PFSK-1 (cell line): Measurements from ENCODE around the gene CISTR.

ENCODE experiments used
- TAF1 ChIP-seq: IDR thresholded peaks from 2 replicates; pipeline ENCODE4 v1.6.1; 2012; ENCODE audit warnings: low read length, control low read depth, borderline replicate concordance; ENCODE audit not compliant: insufficient read depth

The CISTR gene

DNA sequence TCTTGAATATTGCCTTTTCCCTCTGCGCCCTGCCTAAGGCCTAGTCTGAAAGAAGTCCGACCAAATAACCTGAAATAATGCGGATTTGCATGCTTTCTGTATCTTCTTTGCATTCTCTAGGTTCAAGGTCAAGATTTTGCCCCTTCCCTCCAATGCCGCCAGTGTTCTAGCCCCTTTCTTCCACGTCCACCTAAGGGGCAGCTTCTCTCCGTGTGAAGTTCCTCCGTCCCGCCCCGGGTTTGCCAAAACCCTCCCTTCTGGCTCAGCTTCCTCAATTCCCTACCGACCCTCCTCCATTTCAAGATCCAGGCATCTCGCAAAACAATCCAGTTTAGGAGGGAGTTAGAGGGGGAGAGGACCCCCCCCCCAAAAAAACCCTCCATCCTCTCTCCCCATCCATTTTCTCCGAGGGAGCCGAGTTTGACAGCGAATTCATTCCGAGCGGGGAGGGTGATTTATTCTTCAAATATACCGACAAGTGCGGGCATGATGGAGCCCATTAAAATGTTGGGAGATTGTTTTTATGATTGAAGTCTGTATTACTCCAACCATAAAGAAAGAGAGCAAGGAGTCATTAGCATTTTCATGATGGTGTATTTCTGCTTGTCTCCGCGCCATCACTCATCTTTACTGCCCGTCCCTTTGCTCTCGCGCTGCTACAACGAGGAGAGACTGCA lies 55.0 kb downstream of the CISTR start:
- no peak for TF ChIP-seq TAF1
